Measurements from ENCODE around the gene DOCK10.

DNA sequence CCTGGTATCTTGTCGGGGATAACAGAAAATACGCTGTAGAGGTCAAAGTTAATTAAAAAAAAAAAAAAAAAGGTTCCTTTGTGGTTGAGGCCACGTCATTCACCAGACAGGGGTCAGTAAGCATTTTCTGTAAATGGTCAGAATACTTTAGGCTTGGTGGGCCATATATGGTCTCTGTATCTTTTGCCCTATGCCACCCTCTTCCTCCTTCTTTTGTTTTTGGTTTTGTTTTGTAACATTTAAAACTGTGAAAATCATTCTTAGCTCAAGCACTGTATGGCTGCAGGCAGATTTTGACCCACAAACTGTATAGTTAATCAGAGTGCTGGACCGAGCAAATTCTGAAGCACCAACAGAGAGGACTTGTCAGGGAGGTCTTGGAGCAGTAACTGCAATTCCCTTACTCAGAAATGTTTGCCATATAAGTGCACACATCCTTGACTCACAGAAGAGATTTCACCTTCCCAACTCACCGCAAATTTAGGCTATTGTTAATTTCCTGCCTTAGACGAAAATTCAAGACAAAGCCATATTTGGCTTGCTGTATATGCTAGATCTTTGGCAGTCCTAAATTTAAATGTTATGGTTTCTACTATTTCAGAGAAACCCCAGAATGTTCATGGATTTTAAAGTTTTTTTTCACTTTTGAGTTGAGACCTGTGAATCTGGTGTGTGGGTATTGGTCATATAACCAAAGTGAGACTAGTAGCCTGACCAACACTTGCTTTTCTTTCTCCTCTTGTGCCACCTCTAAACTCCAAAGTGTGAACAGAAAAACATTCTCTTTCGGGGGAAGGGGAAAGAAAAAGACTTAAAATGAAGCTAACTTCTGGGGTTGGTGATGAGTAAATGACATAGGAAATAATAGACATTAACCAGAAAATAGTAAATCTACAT lies 65.4 kb downstream of the DOCK10 start:
- TF ChIP-seq, protein P1, sequence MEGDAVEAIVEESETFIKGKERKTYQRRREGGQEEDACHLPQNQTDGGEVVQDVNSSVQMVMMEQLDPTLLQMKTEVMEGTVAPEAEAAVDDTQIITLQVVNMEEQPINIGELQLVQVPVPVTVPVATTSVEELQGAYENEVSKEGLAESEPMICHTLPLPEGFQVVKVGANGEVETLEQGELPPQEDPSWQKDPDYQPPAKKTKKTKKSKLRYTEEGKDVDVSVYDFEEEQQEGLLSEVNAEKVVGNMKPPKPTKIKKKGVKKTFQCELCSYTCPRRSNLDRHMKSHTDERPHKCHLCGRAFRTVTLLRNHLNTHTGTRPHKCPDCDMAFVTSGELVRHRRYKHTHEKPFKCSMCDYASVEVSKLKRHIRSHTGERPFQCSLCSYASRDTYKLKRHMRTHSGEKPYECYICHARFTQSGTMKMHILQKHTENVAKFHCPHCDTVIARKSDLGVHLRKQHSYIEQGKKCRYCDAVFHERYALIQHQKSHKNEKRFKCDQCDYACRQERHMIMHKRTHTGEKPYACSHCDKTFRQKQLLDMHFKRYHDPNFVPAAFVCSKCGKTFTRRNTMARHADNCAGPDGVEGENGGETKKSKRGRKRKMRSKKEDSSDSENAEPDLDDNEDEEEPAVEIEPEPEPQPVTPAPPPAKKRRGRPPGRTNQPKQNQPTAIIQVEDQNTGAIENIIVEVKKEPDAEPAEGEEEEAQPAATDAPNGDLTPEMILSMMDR (tag by site-specific recombination; IDR thresholded peaks at IDR 0.05) = no peak
- TF ChIP-seq SP2 (tag by site-specific recombination; IDR thresholded peaks at IDR 0.05) = no peak
- TF ChIP-seq, protein P2, sequence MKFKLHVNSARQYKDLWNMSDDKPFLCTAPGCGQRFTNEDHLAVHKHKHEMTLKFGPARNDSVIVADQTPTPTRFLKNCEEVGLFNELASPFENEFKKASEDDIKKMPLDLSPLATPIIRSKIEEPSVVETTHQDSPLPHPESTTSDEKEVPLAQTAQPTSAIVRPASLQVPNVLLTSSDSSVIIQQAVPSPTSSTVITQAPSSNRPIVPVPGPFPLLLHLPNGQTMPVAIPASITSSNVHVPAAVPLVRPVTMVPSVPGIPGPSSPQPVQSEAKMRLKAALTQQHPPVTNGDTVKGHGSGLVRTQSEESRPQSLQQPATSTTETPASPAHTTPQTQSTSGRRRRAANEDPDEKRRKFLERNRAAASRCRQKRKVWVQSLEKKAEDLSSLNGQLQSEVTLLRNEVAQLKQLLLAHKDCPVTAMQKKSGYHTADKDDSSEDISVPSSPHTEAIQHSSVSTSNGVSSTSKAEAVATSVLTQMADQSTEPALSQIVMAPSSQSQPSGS (tag by site-specific recombination; IDR thresholded peaks at IDR 0.05; ENCODE audit: low read depth) = no peak
- TF ChIP-seq, protein P3, sequence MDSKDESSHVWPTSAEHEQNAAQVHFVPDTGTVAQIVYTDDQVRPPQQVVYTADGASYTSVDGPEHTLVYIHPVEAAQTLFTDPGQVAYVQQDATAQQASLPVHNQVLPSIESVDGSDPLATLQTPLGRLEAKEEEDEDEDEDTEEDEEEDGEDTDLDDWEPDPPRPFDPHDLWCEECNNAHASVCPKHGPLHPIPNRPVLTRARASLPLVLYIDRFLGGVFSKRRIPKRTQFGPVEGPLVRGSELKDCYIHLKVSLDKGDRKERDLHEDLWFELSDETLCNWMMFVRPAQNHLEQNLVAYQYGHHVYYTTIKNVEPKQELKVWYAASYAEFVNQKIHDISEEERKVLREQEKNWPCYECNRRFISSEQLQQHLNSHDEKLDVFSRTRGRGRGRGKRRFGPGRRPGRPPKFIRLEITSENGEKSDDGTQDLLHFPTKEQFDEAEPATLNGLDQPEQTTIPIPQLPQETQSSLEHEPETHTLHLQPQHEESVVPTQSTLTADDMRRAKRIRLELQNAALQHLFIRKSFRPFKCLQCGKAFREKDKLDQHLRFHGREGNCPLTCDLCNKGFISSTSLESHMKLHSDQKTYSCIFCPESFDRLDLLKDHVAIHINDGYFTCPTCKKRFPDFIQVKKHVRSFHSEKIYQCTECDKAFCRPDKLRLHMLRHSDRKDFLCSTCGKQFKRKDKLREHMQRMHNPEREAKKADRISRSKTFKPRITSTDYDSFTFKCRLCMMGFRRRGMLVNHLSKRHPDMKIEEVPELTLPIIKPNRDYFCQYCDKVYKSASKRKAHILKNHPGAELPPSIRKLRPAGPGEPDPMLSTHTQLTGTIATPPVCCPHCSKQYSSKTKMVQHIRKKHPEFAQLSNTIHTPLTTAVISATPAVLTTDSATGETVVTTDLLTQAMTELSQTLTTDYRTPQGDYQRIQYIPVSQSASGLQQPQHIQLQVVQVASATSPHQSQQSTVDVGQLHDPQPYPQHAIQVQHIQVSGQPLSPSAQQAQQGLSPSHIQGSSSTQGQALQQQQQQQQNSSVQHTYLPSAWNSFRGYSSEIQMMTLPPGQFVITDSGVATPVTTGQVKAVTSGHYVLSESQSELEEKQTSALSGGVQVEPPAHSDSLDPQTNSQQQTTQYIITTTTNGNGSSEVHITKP (tag by site-specific recombination; IDR thresholded peaks at IDR 0.05) = no peak
- TF ChIP-seq ZNF670 (tag by site-specific recombination; IDR thresholded peaks at IDR 0.05; ENCODE audit: low read depth) = no peak
- TF ChIP-seq, protein P4, sequence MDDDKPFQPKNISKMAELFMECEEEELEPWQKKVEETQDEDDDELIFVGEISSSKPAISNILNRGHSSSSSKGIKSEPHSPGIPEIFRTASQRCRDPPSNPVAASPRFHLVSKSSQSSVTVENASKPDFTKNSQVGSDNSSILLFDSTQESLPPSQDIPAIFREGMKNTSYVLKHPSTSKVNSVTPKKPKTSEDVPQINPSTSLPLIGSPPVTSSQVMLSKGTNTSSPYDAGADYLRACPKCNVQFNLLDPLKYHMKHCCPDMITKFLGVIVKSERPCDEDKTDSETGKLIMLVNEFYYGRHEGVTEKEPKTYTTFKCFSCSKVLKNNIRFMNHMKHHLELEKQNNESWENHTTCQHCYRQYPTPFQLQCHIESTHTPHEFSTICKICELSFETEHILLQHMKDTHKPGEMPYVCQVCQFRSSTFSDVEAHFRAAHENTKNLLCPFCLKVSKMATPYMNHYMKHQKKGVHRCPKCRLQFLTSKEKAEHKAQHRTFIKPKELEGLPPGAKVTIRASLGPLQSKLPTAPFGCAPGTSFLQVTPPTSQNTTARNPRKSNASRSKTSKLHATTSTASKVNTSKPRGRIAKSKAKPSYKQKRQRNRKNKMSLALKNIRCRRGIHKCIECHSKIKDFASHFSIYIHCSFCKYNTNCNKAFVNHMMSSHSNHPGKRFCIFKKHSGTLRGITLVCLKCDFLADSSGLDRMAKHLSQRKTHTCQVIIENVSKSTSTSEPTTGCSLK (tag by site-specific recombination; IDR thresholded peaks at IDR 0.05) = no peak
- no peak for TF ChIP-seq KLF10 (tag by site-specific recombination; IDR thresholded peaks at IDR 0.05)
- no peak for TF ChIP-seq ZNF558 (tag by site-specific recombination; IDR thresholded peaks at IDR 0.05)
- TF ChIP-seq ZNF677 (tag by site-specific recombination; IDR thresholded peaks at IDR 0.05) = no peak
